ENCODE data around the gene PGD. TPM values are rescaled to one million over a fixed set of nuclear protein-coding genes. Genes with fewer than 3 reads are reported as not detected.

The PGD gene
- total RNA-seq, 1 experiment from 2014 or later = 291 TPM

DNA sequence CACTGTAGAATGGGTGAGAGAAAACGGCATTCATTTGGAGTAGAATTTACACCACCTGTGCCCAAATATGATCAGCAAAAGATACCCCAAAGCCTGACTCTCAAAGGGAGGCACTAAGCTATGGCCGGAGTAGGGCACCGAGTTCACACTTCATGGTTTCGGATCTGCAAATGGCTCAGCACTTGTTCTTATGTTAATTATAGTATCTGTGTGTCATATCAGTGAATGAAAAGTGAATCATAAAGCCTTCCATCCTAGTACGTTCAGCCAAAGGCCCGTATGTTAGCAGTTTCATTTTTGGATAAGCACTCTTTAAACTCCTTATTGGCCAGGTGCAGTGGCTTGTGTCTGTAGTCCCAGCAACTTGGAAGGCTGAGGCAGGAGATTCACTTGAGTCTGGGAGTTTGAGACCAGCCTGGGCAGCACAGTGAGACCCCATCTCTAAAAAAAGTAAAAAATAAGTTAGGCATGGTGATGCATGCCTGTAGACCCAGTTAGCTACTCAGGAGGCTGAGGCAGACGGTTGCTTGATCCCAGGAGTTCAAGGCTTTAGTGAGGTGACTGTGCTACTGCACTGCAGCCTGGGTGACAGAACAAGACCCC lies 46.0 kb downstream of the PGD start:
- WGBS (ENCODE audit: extremely low coverage, insufficient read length, low lambda C conversion rate) = no CpG with 5 or more reads among the region's 7 CpGs
- no peak overlapping the region for H3K4me2 ChIP-seq (ENCODE audit: insufficient read depth, insufficient read length, low read length)
- no peak overlapping the region for H3K4me3 Mint-ChIP-seq
- no peak overlapping the region for H3K9ac ChIP-seq (ENCODE audit: extremely low read depth, insufficient read length, low read length)
- H3K4me1 Mint-ChIP-seq = peaks cover 3 to 5% of the 10 kb centered on the region in 2 experiments; a peak in 3 of 4 replicates
- no peak overlapping the region for H2BK15ac ChIP-seq (ENCODE audit: low read depth, low read length)
- H3K79me1 ChIP-seq (ENCODE audit: insufficient read depth, low read depth, low read length, poor library complexity, severe bottlenecking) = no peaks in the 10 kb centered on the region
- no peaks in the 10 kb centered on the region for H3K9me3 Mint-ChIP-seq
- no peak overlapping the region for H2BK120ac ChIP-seq (ENCODE audit: low read depth, low read length, poor library complexity, severe bottlenecking)
- H2BK20ac ChIP-seq (ENCODE audit: low read depth, low read length, poor library complexity, severe bottlenecking) = no peak overlapping the region
- no peak overlapping the region for H2AFZ ChIP-seq (ENCODE audit: low read length)
- no peak overlapping the region for H3K27ac ChIP-seq (ENCODE audit: insufficient read length, low read depth, low read length)
- H3K23ac ChIP-seq (ENCODE audit: insufficient read length, low read depth, low read length) = no peak overlapping the region
- H4K5ac ChIP-seq (ENCODE audit: insufficient read length, low read depth, low read length) = no peak overlapping the region
- TF ChIP-seq, protein P1, sequence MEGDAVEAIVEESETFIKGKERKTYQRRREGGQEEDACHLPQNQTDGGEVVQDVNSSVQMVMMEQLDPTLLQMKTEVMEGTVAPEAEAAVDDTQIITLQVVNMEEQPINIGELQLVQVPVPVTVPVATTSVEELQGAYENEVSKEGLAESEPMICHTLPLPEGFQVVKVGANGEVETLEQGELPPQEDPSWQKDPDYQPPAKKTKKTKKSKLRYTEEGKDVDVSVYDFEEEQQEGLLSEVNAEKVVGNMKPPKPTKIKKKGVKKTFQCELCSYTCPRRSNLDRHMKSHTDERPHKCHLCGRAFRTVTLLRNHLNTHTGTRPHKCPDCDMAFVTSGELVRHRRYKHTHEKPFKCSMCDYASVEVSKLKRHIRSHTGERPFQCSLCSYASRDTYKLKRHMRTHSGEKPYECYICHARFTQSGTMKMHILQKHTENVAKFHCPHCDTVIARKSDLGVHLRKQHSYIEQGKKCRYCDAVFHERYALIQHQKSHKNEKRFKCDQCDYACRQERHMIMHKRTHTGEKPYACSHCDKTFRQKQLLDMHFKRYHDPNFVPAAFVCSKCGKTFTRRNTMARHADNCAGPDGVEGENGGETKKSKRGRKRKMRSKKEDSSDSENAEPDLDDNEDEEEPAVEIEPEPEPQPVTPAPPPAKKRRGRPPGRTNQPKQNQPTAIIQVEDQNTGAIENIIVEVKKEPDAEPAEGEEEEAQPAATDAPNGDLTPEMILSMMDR (conservative IDR thresholded peaks at IDR 0.05) = no peak
- peaks cover 0 to 12% (median 0%) of the 10 kb centered on the region in 3 experiments; a peak in 3 of 7 replicates for H3K36me3 Mint-ChIP-seq (ENCODE audit: insufficient read depth in 1 of 3, low read depth in 3 of 3)
- H4K8ac ChIP-seq (replicated peaks; ENCODE audit: insufficient read length, low read depth, low read length) = no peak overlapping the region
- no peak overlapping the region for H3K18ac ChIP-seq (ENCODE audit: insufficient read length, low read depth, low read length)
- no peak overlapping the region for H4K91ac ChIP-seq (ENCODE audit: insufficient read length, low read depth, low read length)
- no peak overlapping the region for H2BK12ac ChIP-seq (ENCODE audit: insufficient read length, low read depth, low read length)
- H2AK5ac ChIP-seq (ENCODE audit: insufficient read length, low read length) = no peak overlapping the region
- H4K20me1 ChIP-seq (ENCODE audit: control insufficient read depth, insufficient read depth, insufficient read length) = no peaks in the 10 kb centered on the region
- H3K23me2 ChIP-seq (ENCODE audit: insufficient read length, low read depth, low read length, poor library complexity, severe bottlenecking) = no peaks in the 10 kb centered on the region
- no peaks in the 10 kb centered on the region for H3K27me3 Mint-ChIP-seq (ENCODE audit: low read depth)
- H3T11ph ChIP-seq (ENCODE audit: low read length) = no peak overlapping the region
- no peak overlapping the region for H3K56ac ChIP-seq (ENCODE audit: insufficient read length, low read depth, low read length)
- H3K27ac Mint-ChIP-seq = peak overlapping the region in 1 of 3 experiments; percentile 15; a peak in 2 of 7 replicates
- DNase-seq = no peak
- H3K14ac ChIP-seq (ENCODE audit: insufficient read depth, low read length) = no peak overlapping the region
- no peaks in the 10 kb centered on the region for H3K79me2 ChIP-seq (ENCODE audit: insufficient read depth, low read length)
- no peaks in the 10 kb centered on the region for H3K27me3 ChIP-seq (ENCODE audit: insufficient read depth, low read length)
- no peak overlapping the region for H2BK5ac ChIP-seq (ENCODE audit: insufficient read length, low read length)
- no peak overlapping the region for H3K4ac ChIP-seq (ENCODE audit: low read depth, low read length)
- H3K4me1 ChIP-seq (ENCODE audit: insufficient read depth, low read length) = no peaks in the 10 kb centered on the region
- H3K9me3 ChIP-seq (ENCODE audit: control insufficient read depth, low read depth, low read length) = no peaks in the 10 kb centered on the region
